ENCODE results near the gene KCNIP4.
A peak's percentile ranks its signal among the peaks of the same experiment; 100 is the strongest.
"Not testable (repeated sequence)": the region's sequence is repeated elsewhere in the genome, so short reads cannot be mapped to it uniquely, and the experiment has no call there.

KCNIP4 gene

DNA sequence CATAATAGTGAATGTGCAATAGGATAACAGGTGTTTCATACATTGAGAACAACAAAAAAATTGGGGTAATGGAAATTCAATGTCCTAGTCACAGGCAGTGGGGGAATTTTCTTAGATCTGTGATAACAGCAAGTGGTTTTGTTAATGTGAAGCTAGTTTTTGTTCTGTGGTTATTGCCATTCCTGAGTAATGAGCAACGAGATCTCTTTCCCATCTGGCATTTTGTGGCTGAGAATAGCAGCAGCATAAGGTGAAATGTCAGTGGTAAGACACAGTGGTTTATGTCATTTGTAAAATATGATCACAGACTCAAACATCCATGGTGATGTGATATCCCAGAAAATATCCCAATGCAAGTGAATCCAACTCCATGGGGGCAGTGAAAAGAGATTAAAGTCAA lies 497.5 kb downstream of the KCNIP4 start:
- no peak for DNase-seq

DNA sequence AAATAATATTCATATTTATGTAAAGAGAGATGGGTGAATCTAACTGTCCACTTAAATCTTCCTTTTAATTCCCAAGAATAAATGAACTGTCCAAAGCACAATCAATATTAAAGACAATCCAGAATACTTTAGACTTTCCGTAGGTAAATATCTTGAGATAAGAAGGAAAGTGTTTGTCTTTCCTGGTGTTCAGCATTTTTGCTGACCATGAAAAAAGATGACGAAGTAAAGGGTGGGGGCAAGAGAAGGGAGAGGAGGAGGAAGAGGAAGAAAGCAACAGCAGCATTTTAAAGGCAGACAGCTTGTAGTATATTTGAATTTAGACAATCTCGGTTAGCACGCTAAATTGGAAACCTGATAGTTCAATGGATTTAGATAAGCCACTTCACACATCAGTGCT lies 498.2 kb downstream of the KCNIP4 start:
- no peak for DNase-seq

- DNase-seq = peak; percentile 17 to 23
These were observed 501.1 kb downstream of the KCNIP4 start for GRCh38 chr4:21447301-21448054.

- DNase-seq = no peak
These were observed 528.4 kb downstream of the KCNIP4 start for GRCh38 chr4:21420166-21420565.

GRCh38 chr4:21415728-21416127 lies 532.8 kb downstream of the KCNIP4 start:
- DNase-seq = no peak

DNA sequence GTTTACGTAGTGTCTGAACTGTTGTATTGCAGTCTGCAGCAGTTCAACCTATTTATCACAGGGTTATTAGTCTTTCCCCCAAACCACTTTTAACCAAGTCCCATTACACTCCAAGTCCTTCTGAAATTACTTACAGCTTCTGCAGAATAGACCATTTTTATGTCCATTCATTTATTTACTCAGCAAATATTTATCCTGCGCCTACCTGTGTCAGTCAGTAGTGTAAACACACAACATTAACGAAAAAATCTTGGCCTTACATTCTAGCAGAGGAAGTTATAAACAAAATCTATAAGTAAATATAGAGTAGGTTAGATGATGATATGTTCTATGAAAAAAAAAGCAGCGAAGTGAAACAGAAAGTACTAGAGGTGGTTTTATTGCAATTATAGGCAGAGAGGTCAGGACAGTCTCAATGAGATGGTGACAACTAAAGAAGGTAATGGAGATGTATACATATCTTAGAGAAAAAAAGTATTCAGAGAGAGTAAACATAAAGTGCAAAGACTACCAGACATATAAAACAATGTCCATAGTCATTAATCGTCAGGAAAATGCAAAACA lies 534.7 kb downstream of the KCNIP4 start:
- DNase-seq = no peak

DNA sequence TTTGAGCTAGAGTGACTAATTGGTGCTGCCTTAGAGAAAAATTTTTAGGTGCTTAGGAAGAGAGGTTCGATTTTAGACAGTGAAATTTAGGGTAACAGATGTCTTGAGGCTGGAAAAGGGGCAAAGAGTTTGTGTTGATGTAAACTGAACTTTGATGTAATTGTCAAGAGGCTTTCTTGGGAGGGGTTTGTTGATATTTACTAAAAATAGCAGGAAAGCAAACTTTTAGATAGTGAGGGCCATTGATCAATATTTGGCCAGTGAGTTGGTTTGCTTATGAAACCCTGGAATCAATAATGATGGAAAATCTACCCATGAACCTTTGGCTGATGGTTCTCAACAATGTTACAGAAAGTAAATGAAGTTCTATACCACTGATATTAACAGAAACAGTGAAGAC lies 537.5 kb downstream of the KCNIP4 start:
- DNase-seq = no peak

DNA sequence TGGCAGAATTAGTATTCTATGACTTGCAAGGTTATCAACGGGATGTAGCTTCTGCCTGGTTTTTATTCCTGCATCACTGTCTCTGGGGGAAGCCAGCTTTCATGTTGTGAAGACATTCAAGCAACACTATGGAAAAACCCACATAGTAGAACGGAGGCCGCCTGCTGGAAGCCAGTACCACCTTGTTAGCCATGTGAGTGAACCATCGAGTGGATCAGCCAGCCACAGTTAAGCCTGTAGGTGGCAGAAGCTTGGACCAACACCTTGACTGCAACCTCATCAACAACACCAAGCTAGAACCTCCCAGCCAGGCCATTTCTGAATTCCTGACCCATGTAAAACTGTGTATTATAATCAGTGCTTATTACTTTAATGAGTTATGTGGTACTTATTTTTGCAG lies 538.2 kb downstream of the KCNIP4 start:
- no peak for DNase-seq

- DNase-seq = no peak
These were observed 560.9 kb downstream of the KCNIP4 start for GRCh38 chr4:21387683-21388082.

- DNase-seq = no peak
These were observed 562.3 kb downstream of the KCNIP4 start for GRCh38 chr4:21386166-21386780.

GRCh38 chr4:21385706-21386105 lies 562.9 kb downstream of the KCNIP4 start:
- no peak for DNase-seq

DNA sequence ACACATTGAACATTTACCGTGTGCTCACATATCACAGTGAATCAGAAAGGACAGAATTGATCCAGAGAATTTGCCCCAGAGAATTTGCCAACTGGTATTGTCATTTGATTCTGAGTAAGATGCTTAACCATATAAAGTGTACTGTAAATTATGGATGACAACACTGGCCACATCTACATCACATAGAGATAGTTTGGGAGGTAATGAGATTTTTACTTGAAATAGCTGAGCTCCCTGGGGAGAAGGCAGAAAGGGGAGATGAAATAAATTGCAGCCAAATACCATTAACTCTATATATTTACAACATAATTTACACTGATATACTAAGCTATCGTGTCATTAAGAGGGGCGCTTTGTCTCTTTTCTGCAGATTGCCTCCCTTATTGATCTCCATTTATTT lies 564.0 kb downstream of the KCNIP4 start:
- DNase-seq = no peak

- no peak for DNase-seq
These were observed 567.7 kb downstream of the KCNIP4 start for GRCh38 chr4:21380861-21381260.

- DNase-seq = no peak
These were observed 571.5 kb downstream of the KCNIP4 start for GRCh38 chr4:21377046-21377445.

DNA sequence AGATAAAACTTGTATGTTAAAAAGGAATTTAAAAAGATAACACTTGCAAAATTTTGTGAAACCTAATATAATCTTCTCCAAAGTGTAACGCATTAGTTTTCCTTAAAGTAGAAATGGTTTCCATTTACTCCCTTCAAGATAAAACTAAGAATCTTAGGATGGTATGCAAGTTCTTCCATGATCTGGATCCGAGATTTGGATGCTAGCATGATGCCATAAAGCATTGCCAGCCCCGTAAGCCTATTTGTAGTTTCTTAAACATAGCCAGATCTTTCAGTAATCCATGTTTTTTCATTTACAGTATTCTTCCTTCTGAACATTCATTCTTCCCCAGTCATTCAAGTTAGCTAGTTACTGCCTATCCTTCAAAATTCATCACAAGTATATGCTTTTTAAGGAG lies 572.4 kb downstream of the KCNIP4 start:
- no peak for DNase-seq

GRCh38 chr4:21374641-21375368 lies 573.8 kb downstream of the KCNIP4 start:
- no peak for DNase-seq

DNA sequence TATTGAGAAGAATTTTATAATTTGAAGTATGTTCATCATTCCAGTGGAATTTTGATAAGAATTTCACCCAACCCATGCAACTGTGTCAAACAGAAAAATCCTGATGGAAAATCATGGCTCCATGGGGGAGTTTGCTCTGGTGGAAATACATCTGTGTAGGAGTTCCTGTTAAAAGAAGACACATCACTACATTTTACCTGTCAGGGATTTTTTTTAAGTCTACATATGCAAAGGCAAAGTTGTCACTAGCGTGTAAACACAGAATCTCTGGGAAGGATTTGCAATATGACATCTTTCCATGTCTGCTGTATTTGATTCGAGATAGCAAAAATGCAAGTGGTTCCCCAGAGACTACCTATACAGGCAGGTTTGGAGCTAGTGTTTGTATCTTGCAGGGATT lies 581.0 kb downstream of the KCNIP4 start:
- DNase-seq = no peak

- no peak for DNase-seq
These were observed 581.7 kb downstream of the KCNIP4 start for GRCh38 chr4:21366840-21367239.

DNA sequence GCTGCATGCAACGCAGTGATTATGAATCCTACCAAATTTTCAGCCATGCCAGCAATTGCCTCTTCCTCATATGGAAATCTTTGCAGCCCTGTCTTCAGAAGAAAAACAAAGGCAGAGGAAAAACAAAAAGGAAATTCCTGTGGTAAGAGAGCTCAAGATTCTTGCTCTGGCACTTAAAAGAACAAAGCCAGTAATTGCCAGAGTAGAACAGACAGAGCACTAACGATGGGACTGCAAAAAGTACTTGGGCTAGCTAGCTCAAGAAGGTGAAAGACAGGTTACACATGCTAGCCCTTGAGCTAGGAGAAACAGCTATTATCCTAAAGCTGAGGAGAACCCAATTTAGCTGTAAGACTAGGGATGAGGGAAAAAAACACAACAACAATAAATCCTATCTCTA lies 582.3 kb downstream of the KCNIP4 start:
- no peak for DNase-seq

DNA sequence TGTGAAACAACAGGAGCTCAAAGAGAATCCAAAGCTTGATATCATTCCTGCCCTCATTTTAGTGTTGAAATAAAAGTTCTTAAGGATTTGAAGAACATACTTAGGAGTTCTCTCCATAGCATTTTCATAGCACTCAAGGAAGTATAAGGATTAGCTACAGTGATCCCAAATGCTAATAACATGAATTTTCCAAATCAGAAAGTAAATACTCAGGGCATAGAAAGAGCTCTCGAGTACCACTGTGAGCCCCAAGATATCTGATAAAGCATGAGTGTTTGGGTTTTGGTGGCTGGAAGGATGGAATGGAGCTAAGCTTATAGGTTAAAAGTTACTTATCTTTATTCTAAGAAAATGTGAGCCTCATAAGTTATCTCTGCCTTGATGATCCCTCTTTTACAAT lies 584.9 kb downstream of the KCNIP4 start:
- no peak for DNase-seq

DNA sequence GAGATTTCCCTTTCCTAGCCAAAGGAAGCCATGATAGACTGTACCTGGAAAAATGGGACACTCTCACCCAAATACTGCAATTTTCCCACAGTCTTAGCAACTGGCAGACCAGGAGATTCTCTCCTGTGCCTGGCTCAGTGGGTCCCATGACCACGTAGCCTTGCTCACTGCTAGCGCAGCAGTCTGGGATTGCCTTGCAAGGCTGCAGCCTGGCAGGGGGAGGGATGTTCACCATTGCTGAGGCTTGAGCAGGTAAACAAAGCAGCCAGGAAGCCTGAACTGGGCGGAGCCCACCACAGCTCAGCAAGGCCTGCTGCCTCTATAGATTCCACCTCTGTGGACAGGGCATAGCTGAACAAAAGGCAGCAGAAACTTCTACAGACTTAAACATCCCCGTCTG lies 596.2 kb downstream of the KCNIP4 start:
- DNase-seq = not testable (repeated sequence)

GRCh38 chr4:21347142-21347541 lies 601.4 kb downstream of the KCNIP4 start:
- DNase-seq = no peak

DNA sequence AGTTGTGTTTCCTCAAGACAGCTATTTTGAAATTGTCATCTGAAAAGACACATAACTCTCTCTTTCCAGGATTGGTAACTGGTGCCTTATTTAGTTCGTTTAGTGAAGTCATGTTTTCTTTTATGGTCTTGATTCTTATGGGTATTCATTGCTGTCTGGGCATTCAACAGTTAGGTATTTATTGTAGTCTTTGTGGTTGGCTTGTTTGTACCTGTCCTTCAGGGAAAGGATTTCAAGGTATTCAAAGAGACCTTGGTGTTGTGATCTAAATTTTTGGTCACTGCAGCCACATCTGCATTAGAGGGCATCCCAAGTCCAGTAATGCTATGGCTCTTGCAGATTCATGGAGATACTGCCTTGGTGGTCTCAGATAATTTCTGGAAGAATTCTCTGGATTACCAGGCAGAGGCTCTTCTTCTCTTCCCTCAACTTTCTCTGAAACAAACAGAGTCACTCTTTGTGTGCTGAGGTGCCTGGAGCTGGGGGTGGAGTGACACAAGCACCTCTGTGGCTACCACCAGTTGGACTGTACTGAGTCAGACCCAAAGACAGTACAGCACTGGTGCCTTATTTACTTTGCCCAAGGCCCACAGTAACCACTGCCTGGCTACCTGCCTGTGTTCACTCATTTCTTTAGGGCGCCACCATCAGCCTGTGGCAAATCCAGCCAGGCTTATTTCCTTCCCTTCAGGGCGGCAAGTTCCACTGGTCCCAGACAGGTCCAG lies 620.4 kb downstream of the KCNIP4 start:
- DNase-seq = no peak
